ENCODE measurements around the gene GPR161.

Gene GPR161

GRCh38 chr1:168110896-168111545 lies 25.7 kb downstream of the GPR161 start:
- no peak for DNase-seq (ENCODE audit: low read depth, low spot score)

- no peak for DNase-seq (ENCODE audit: low read depth, low spot score)
These were observed 30.5 kb downstream of the GPR161 start for GRCh38 chr1:168106274-168106673.

- no peak for DNase-seq (ENCODE audit: low read depth, low spot score)
These were observed 30.9 kb downstream of the GPR161 start for GRCh38 chr1:168105846-168106245.

- DNase-seq (ENCODE audit: low read depth, low spot score): no peak
These were observed 32.2 kb downstream of the GPR161 start for GRCh38 chr1:168104535-168104934.

- DNase-seq (ENCODE audit: low read depth, low spot score): no peak
These were observed 34.2 kb downstream of the GPR161 start for GRCh38 chr1:168102487-168102886.

- DNase-seq (ENCODE audit: low read depth, low spot score): no peak
These were observed 35.4 kb downstream of the GPR161 start for GRCh38 chr1:168101336-168101735.

GRCh38 chr1:168100315-168101002 lies 36.3 kb downstream of the GPR161 start:
- no peak for DNase-seq (ENCODE audit: low read depth, low spot score)

- no peak for DNase-seq (ENCODE audit: low read depth, low spot score)
These were observed 37.4 kb downstream of the GPR161 start for GRCh38 chr1:168099337-168099801.

GRCh38 chr1:168098534-168099320 lies 38.0 kb downstream of the GPR161 start:
- no peak for DNase-seq (ENCODE audit: low read depth, low spot score)

- DNase-seq (ENCODE audit: low read depth, low spot score): no peak
These were observed 38.7 kb downstream of the GPR161 start for GRCh38 chr1:168097921-168098528.

GRCh38 chr1:168096296-168097165 lies 40.2 kb downstream of the GPR161 start:
- DNase-seq (ENCODE audit: low read depth, low spot score): no peak

- DNase-seq (ENCODE audit: low read depth, low spot score): no peak
These were observed 41.3 kb downstream of the GPR161 start for GRCh38 chr1:168095476-168095875.

GRCh38 chr1:168093616-168094015 lies 43.1 kb downstream of the GPR161 start:
- DNase-seq (ENCODE audit: low read depth, low spot score): no peak

- DNase-seq (ENCODE audit: low read depth, low spot score): no peak
These were observed 44.0 kb downstream of the GPR161 start for GRCh38 chr1:168092566-168093355.

- DNase-seq (ENCODE audit: low read depth, low spot score): no peak
These were observed 44.8 kb downstream of the GPR161 start for GRCh38 chr1:168091720-168092550.

GRCh38 chr1:168091063-168091462 lies 45.7 kb downstream of the GPR161 start:
- no peak for DNase-seq (ENCODE audit: low read depth, low spot score)

- DNase-seq (ENCODE audit: low read depth, low spot score): no peak
These were observed 46.3 kb downstream of the GPR161 start for GRCh38 chr1:168090395-168090794.

- DNase-seq (ENCODE audit: low read depth, low spot score): no peak
These were observed 46.8 kb downstream of the GPR161 start for GRCh38 chr1:168089979-168090337.

- DNase-seq (ENCODE audit: low read depth, low spot score): no peak
These were observed 47.3 kb downstream of the GPR161 start for GRCh38 chr1:168089326-168089978.
